Stimulated activated CD4-positive, alpha-beta T cell treated with anti-CD3 and anti-CD28 coated beads, Interleukin-15, amount 100 ng/mL, for 1 hour (primary cell): ENCODE measurements around the gene NEFH.

ENCODE experiments used
- DNase-seq, 2 donors: peaks; one replicate each; pipeline ENCODE4 v3.0.0-alpha.2; 2020; ENCODE audit warnings: low read depth in 1 of 2, low spot score in 1 of 2

Gene NEFH

GRCh38 chr22:29491012-29491411 is 11.0 kb downstream of the NEFH start:
- no peak for DNase-seq

- no peak for DNase-seq
Measured at GRCh38 chr22:29493636-29494035, 13.6 kb downstream of the NEFH start.

- no peak for DNase-seq
Measured at GRCh38 chr22:29499852-29500251, 19.8 kb downstream of the NEFH start.

GRCh38 chr22:29503811-29504372 is 23.9 kb downstream of the NEFH start:
- DNase-seq: no peak

- no peak for DNase-seq
Measured at GRCh38 chr22:29509298-29509697, 29.3 kb downstream of the NEFH start.

GRCh38 chr22:29509815-29510214 is 29.8 kb downstream of the NEFH start:
- no peak for DNase-seq

- no peak for DNase-seq
Measured at GRCh38 chr22:29510542-29510941, 30.5 kb downstream of the NEFH start.

GRCh38 chr22:29511126-29511862 is 31.3 kb downstream of the NEFH start:
- no peak for DNase-seq

- no peak for DNase-seq
Measured at GRCh38 chr22:29512031-29512430, 32.0 kb downstream of the NEFH start.

- DNase-seq: no peak
Measured at GRCh38 chr22:29517215-29517908, 37.3 kb downstream of the NEFH start.

GRCh38 chr22:29518427-29518826 is 38.4 kb downstream of the NEFH start:
- DNase-seq: no peak

- no peak for DNase-seq
Measured at GRCh38 chr22:29519996-29520395, 40.0 kb downstream of the NEFH start.

- DNase-seq: no peak
Measured at GRCh38 chr22:29520851-29521250, 40.8 kb downstream of the NEFH start.

- DNase-seq: no peak
Measured at GRCh38 chr22:29521526-29521925, 41.5 kb downstream of the NEFH start.

GRCh38 chr22:29523761-29524160 is 43.7 kb downstream of the NEFH start:
- no peak for DNase-seq

- DNase-seq: no peak
Measured at GRCh38 chr22:29524442-29525191, 44.6 kb downstream of the NEFH start.

- DNase-seq: no peak
Measured at GRCh38 chr22:29528144-29528543, 48.1 kb downstream of the NEFH start.

- no peak for DNase-seq
Measured at GRCh38 chr22:29530716-29531115, 50.7 kb downstream of the NEFH start.

- DNase-seq: no peak
Measured at GRCh38 chr22:29531419-29531818, 51.4 kb downstream of the NEFH start.

- DNase-seq: no peak
Measured at GRCh38 chr22:29536411-29536810, 56.4 kb downstream of the NEFH start.

- no peak for DNase-seq
Measured at GRCh38 chr22:29539105-29539504, 59.1 kb downstream of the NEFH start.
